Measurements from ENCODE around the gene MIB1.
"Not testable (repeated sequence)": the region's sequence is repeated elsewhere in the genome, so short reads cannot be mapped to it uniquely, and the experiment has no call there.

The MIB1 gene

DNA sequence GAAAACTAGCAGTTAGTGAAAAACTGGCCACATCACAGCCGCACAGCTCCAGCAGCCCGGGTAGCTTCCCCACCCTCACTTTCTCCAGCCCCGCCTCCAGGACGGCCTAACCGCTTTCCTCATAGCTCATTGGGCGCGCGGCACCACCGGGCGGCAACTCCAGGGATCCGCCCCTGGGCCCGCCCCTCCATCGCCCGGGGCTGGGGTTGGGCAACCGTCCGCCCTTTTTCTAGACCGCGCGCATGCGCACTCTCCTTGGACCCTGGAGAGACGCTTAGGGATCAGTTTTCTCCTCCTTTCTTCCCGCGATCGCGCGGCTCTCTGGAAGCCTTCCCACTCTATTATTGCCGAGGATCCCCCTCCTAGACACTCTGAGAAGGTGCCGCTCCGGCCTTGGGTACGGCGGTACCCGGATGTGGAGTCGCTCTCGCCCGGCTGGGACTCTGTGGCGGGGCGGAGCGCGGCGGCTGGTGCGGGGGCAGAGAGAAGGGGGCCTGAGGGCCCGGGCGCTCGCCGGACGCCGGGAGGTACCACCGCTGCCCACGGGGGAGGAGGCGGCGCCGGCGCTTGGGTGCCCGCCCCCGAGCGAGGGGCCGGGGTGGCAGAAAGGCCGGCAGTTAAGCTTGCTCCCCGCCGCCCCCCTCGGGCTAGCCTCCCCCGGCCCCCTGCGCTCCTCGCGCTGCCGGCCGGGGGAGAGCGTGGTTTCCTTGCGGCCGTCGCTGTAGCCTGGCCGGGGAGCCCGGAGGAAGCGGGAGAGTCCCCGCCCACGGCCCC lies at the start of gene MIB1:
MIB1 (plus strand) TSS at position 255 of the 774 bp plus-strand sequence. CDS start 792 bp downstream, outside the sequence.
- peak; percentile 97 for DNase-seq

DNA sequence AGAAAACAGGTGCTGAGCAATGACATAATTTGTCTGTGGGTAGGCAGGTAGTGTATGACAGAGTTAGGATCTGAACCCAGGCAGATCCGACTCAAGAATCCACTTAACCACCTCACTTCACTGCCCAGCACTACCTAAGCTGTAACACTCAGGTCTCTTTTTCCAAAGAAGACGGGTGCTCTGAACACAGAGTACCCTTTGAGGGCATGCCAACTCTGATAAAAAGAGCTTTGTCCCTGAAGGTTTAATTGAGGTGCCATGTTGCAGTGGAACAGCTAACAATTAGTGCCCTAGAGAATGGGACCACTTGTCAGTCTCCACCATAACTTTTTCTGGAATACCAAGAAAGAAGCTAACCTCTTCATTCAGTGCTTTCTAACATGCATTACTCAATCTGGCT lies 47.3 kb upstream of the MIB1 start:
- no peak for DNase-seq

DNA sequence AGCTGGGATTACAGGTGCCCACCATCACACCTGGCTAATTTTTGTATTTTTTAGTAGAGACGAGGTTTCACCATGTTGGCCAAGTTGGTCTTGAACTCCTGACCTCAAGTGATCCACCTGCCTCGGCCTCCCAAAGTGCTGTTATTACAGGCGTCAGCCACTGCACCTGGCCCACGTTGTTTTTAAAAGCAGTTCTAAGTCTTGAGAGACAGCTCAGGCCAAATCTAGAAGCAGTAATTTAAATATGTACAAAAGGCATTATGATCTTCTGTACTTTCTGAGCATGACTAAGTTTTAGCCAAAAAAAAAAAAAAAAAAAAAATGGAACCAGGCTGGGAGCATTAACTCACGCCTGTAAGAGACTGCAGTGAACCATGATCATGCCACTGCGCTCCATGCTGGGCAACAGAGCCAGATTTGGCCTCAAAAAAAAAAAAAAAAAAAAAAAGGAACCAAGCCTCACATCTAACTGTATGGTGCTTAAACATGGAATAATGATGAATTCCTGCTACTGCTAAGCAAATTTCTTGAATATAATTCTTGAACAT lies 40.0 kb upstream of the MIB1 start:
- no peak for DNase-seq

DNA sequence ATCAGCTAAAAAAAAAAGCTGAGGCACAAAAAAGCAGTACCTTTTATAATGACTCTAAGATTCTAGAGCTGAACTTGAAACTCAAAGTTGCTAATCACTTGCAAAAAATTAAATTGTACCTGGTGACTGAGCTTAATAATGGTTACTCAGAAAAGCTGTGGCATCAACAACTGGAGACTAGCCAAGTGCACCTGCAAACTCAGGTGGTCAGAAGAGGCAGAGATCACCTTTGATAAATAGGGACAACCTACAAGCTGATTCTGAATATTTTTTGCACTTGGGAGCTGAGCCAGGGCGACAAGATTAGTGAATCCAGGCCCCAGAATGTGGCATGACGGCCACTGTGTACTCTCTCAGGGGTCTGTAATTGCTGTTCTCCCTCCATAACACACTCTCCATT lies 39.0 kb upstream of the MIB1 start:
- DNase-seq, result no peak

DNA sequence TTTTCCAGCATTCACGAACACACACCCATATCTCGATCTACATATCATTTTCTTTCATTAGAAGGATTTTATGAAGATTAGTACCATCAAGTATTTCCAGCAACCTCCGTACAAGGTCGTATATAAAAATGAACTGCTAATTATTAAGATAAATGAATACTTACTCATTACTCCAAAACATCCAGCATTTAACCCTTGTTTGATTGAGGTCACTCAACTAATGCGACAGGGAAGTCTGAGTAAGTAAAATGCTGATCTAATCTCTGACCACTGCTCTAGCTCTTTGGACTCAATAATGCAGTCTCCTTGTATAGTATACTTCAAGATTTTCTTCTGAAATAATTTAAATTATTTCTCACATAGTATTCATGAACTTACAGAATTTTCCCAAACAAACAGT lies 38.0 kb upstream of the MIB1 start:
- no peak for DNase-seq

DNA sequence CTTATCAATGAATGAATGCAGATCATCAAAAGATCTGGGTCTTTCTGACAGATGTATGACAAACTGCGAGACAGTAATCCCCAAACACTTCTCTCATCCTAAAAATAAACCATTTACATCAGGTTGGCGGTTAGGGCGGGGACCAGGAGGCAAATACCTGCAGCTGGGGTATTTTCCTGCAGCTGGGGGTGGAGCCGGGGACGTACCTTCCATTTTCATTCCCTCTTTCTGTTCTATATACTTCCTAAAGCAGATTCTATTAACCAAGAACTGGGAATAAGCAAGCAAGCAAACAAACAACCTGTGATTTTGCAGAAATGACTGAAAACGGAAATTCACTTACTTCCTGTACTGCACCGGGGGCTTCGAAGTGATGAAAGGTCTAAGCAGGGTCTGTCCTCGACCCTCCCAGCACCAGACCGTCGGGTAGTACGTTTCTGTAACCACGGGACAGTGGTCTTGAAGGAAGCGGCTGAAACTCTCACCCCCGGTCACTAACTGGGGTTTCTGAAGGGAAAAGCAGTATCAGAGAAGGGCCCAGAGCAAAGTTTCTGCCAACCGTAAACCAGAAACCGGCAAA lies 37.3 kb upstream of the MIB1 start:
- DNase-seq, result peak; percentile 25

DNA sequence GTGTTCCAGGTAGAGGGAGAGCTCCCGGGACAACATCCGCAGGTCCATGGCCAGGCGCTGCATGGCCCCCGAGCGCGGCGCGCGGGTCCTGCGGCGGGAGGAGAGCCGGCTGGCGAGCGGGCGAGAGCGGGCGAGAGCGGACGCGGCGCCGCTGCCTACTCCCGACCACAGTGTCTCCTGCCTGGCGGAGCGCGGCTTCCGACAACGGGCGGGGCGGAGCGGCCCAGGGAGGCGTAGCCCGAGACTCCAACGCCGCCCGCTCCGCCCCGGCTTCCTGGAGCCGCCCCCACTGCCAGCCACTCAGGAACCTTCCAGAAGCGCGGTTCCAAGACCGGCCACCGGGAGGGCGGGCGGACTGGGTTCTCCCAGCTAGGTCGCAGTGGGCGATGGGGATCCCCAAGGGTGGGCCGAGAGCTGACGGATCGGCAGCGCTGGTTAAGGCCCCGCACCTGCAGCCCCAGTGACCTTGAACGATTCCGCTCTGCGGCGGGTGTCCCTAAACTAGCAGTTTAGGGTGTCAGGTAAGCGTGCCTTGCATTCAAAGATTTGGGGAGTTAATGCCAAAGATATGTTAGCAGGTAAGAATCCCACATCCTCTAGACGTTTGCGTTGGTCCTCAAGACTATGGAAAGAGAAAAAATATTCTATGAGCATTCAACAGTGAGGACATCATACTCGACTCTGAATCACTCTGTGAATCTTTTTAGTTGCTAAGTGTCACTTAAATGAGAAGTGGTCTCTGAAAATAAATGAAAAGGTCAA lies 35.8 kb upstream of the MIB1 start, which contains the start of gene ABHD3:
ABHD3 (minus strand) TSS at position 172 of the 762 bp plus-strand sequence; CDS start at position 63, 109 bp downstream.
- DNase-seq, result peak; percentile 89

DNA sequence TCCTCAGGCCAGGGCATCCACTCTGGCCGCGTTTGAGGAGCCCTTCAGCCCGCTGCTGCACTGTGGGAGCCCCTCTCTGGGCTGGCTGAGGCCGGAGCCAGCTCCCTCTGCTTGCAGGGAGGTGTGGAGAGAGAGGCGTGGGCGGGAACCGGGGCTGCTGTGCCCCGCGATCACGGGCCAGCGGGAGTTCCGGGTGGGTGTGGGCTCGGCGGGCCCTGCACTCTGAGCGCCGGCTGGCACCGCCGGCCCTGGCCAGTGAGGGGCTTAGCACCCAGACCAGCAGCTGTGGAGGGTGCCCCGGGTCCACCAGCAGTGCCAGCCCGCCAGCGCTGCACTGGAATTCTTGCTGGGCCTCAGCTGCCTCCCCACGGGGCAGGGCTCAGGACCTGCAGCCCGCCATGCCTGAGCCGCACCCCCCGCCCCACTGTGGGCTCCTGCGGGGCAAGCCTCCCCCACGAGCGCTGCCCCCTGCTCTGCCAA lies 34.2 kb upstream of the MIB1 start:
- DNase-seq, result no peak

DNA sequence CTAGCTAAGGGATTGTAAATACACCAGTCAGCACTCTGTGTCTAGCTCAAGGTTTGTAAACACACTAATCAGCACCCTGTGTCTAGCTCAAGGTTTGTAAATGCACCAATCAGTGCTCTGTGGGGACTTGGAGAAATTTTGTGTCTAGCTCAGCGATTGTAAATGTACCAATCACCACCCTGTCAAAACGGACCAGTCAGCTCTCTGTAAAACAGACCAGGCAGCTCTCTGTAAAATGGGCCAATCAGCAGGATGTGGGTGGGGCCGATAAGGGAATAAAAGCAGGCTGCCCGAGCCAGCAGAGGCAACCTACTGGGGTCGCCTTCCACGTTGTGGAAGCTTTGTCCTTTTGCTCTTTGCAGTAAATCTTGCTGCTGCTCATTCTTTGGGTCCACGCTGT lies 33.5 kb upstream of the MIB1 start:
- DNase-seq, result not testable (repeated sequence)

DNA sequence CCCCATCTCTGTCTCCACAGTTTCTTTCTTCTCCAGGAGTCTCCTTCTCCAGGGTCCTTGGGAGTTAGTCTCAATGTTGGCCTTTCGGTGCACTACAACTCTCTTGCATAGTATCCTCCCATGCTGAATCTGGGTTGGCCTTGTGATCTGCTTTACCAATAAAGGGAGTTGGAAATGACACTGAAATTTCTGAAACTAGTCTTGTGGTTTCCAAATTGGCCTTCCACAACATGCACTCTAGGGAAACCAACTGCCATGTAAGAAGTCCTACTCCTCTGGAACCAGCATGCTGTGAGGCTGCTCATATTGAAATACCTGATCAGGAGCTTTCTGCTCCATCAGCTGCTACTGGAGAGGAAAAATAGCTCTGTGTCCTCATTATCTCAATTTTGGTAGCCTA lies 26.1 kb upstream of the MIB1 start:
- DNase-seq, result no peak

DNA sequence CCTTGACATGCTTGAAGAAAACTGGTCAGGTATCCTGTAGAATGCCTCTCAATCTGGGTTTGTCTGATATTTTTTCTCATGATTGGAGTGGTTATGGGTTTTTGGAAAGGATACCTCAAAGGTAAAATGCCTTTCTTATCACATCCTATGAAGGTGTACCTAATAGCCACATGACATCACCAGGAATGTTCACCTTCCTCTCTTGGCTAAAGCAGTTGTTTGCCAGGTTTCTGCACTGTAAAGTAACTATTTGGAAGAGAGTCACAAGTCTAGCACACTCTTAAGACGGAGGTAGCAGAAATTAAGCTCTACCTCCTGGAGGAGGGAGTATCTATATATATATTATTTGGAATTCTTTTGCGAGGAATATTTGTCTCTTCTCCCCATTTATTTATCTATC lies 17.9 kb upstream of the MIB1 start:
- no peak for DNase-seq

DNA sequence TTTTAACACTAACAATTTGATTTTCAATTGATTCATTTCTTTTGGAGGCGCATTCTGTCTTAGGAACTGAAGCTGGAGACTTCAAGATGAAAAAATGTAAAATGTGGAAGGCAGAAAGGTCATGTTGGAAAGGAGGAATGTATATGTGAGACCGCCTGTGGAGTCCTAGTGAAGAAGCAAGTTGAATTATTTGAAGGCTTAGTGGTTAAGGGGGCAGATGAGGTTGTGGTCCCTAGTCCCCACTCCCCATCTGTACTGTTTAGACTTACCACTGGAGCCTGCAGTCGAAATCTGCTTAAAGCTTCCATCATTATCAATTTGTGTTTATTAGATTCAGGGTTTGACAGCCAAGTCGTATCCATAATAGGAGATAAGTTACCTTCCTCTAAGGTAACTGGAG lies 15.4 kb upstream of the MIB1 start:
- no peak for DNase-seq

DNA sequence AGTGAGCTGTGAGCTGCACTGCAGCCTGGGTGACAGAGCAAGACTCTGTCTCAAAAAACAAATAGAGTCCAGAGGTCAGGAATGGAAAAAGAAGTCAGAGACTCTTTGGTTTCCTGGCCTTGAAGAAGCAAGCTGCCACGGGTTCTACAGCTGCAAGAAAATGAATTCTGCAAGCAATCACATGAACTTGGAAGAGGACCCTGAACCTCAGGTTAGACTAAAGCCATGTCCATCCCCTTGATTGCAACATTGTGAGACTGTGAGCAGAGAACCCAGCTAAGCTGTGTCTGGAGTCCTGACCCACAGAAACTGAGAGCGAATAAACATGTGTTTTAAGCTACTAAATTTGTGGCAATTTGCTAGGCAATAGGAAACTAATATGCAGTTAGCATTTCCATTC lies 12.9 kb upstream of the MIB1 start:
- no peak for DNase-seq

DNA sequence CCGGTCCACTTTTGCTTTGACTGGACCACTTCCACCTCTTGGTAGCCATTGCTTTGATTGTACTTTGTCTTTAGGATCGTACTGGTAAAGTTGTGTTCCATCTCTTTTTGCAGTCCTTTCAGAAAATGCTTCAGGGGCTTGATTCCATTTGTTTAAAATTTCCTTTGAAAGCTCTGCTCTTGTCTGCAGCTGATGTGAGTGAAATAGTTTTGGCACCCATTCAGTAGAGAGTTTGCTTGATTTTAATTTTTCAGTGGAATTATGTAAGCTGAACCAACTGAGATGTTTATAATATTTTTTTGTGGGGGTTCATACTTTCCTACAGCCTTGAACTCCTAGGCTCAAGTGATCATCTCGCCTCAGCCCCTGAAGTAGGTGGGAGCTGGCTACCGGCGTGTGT lies 7.6 kb upstream of the MIB1 start:
- DNase-seq, result no peak

DNA sequence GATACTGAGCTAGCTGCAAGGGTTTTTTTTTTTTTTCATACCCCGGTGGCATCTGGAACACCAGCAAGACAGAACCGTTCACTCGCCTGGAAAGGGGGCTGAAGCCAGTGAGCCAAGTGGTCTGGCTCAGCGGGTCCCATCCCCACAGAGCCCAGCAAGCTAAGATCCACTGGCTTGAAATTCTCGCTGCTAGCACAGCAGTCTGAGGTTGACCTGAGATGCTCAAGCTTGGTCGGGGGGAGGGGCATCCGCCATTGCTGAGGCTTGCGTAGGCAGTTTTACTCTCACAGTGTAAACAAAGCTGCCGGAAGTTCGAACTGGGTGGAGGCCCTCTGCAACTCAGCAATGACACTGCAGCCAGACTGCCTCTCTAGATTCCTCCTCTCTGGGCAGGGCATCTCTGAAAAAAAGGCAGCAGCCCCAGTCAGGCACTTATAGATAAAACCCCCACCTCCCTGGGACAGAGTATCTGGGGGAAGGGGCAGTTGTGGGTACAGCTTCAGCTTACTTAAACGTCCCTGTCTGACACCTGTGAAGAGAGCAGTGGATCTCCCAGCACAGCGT lies 5.1 kb upstream of the MIB1 start:
- DNase-seq, result peak; percentile 21

DNA sequence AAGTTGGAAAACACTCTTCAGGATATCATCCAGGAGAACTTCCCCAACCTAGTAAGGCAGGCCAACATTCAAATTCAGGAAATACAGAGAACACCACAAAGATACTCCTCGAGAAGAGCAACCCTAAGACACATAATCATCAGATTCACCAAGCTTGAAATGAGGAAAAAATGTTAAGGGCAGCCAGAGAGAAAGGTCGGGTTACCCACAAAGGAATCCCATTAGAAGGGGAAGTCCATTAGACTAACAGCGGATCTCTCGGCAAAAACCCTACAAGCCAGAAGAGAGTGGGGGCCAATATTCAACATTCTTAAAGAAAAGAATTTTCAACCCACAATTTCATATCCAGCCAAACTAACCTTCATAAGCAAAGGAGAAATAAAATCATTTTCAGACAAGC lies 3.7 kb upstream of the MIB1 start:
- DNase-seq, result not testable (repeated sequence)

DNA sequence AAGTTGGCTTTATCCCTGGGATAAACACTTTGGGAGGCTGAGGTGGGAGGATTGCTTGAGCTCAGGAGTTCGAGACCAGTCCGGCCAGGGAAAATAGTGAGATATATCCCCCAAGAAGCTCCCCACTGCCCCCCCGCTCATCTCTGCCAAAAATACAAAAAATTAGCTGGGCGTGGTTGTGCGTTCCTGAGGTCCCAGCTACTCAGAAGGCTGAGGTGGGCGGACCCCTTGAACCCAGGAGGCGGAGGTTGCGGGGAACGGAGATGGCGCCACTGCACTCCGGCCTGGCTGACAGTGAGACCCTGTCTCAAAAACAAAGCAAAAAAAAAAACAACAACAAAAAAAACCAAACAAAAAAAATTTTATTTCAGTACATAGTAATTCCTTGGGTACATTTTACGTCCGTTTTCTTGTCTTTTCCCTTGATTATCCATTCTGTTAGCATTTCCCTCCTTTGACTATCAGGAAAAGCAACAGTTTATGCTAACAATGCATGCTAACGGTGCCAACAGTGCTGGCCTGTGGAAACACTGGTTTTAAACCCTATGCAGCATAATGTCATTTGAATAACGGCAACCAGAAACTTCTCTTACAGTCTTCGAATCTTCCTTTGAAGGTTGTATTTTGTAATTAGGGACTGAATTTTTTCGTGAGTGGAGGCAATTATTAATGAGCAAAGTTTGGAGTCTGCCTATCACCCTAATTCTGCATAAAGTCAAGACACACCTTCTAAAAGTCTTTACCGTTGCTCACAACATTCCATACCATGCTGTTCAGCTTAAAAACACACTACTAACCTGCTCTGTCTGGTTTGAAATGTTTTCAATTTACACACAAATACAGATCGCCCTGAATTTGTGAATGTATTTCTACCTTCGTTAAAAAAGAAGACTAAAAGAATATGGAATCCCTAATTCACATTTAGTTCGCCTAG lies 721 bp upstream of the MIB1 start:
- no peak for DNase-seq

DNA sequence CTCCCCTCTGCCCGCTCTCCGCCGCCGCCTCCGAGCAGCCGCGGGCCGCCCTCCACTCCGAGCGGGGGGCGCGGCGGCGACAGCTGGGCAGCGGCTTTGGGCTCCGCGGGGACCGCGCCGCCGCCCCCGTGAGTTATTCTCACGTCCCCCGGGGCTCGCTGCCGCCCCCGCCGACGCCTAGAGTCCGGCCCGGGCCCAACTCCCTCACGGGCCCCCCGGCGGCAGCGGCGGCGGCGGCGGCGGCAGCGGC lies 645 bp downstream of the MIB1 start:
- no peak for DNase-seq

DNA sequence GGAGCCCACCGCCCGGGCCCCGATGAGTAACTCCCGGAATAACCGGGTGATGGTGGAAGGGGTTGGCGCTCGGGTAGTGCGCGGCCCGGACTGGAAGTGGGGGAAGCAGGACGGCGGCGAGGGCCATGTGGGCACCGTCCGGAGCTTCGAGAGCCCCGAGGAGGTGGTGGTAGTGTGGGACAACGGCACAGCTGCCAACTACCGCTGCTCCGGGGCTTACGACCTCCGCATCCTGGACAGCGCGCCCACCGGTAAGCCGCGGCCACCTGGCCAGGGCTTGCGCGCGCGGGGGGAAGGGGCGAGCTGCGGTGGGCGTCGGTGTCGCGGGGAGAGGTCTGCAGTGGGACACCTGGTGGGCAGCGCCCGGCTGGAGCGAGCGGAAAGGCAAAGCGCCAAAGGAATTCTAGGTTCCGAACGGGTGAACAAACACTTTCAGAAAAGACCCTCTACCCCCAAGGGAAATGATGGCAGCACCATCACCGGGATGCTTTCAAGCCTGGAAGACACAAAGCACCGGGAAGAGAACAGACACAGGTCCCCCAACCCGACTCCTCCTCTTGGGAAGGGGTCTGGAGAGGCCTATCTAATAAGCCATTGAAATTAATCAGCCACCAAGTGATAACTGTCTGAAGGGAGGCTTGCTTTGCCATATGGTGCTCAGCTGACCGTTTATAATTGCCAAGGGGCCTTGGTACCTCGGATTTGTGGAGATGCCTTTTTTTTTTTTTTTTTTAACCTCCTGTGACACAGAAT lies 1.1 kb downstream of the MIB1 start:
- peak; percentile 23 for DNase-seq

DNA sequence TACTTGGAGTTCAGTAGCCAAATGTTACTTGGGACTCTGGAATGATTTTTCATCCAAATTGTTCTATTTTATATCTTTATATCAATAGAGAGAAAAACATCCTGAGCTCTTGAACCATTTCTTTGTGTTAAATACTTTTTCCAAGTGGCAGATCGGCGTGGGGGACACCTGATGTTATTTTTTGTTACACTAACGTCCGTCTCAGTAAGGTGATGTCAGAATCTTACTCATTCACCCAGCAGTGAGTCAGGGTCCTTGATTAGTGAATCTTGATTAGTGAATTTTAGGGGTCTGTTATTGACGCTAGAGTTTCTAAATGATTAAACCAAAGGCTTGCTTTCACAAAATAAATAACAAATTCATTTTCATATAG lies 1.7 kb downstream of the MIB1 start:
- no peak for DNase-seq

DNA sequence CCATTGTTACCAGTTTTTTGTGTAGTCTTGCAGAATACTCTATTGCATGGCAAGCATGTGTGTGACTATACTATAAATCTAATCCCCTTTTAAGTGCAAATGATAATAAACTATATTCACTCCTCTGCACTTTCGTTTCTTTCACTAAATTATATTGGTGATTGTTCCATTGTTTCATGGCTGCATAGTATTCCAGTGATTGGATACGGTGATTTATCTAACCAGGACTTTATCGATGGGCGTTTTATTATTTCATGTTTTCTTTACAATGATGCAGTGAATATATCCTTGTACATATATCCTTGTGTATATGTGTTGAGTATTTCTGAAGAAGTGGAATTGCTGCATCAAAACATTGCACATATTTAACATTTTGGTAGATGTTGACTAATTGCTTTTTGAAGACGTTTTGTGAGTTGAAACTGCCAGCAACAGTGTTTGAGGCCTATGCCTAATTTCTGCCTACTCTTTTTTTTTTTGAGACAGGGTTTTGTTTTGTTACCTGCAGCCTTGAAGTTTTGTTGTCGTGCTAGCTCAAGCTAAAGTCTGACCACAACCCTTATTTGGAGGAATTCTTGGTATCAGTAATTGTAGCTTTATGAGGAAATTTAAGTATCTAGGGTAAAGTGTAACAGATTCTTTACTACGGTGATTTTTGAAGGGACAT lies 2.7 kb downstream of the MIB1 start:
- no peak for DNase-seq
